Endodermal cell (in vitro differentiated cells): ENCODE measurements around the gene PIK3R5. TPM values are rescaled to one million over a fixed set of nuclear protein-coding genes. Genes with fewer than 3 reads are reported as not detected.

Experiments
- DNase-seq: peaks from one replicate; pipeline ENCODE4 v3.0.0-alpha.2; 2017
- H3K27ac ChIP-seq: 2 replicates; pipeline ENCODE4 v1.5.1; 2013; ENCODE audit warnings: mild to moderate bottlenecking, low read depth, low read length, moderate library complexity
- H3K27me3 ChIP-seq: 2 replicates; pipeline ENCODE4 v1.6.1; 2013; ENCODE audit warnings: mild to moderate bottlenecking, low read length, moderate library complexity; ENCODE audit not compliant: insufficient read depth, control insufficient read depth, poor library complexity, severe bottlenecking
- H3K36me3 ChIP-seq: 2 replicates; pipeline ENCODE4 v1.7.0; 2013; ENCODE audit warnings: mild to moderate bottlenecking, low read length, moderate library complexity; ENCODE audit not compliant: control insufficient read depth, insufficient read depth
- H3K4me1 ChIP-seq: one replicate; pipeline ENCODE4 v1.7.0; 2013; ENCODE audit warnings: low read length; ENCODE audit not compliant: control insufficient read depth, insufficient read depth
- H3K4me3 ChIP-seq: 2 replicates; pipeline ENCODE4 v1.5.1; 2013; ENCODE audit warnings: mild to moderate bottlenecking, low read length, moderate library complexity
- H3K9ac ChIP-seq: 2 replicates; pipeline ENCODE4 v1.6.1; 2013; ENCODE audit warnings: mild to moderate bottlenecking, low read length, moderate library complexity; ENCODE audit not compliant: poor library complexity, severe bottlenecking; ENCODE audit errors: extremely low read depth
- H3K9me3 ChIP-seq: 2 replicates; pipeline ENCODE4 v1.6.1; 2013; ENCODE audit warnings: mild to moderate bottlenecking, low read length, moderate library complexity; ENCODE audit not compliant: control insufficient read depth
- H3K27ac Mint-ChIP-seq: 2 replicates; pipeline ENCODE4 v1.8.0; 2020; ENCODE audit warnings: mixed read lengths
- H3K27me3 Mint-ChIP-seq: 2 replicates; pipeline ENCODE4 v1.8.0; 2021; ENCODE audit warnings: mild to moderate bottlenecking, mixed read lengths; ENCODE audit not compliant: insufficient read depth
- H3K36me3 Mint-ChIP-seq: 2 replicates; pipeline ENCODE4 v1.8.0; 2020; ENCODE audit warnings: low read depth, mixed read lengths
- H3K4me1 Mint-ChIP-seq: 2 replicates; pipeline ENCODE4 v1.8.0; 2020; ENCODE audit warnings: mixed read lengths
- H3K4me3 Mint-ChIP-seq: 2 replicates; pipeline ENCODE4 v1.8.0; 2020; ENCODE audit warnings: mild to moderate bottlenecking, moderate library complexity, mixed read lengths
- H3K9me3 Mint-ChIP-seq: 2 replicates; pipeline ENCODE4 v1.8.0; 2020; ENCODE audit warnings: mild to moderate bottlenecking, mixed read lengths
- CTCF ChIP-seq: fragments of 200-600 bp; sonication (generic); conservative IDR thresholded peaks from 2 replicates; pipeline ENCODE4 v1.5.0; 2021; ENCODE audit warnings: antibody characterized with exemption, mild to moderate bottlenecking
- WGBS, 2 experiments: methylation state at CpG; one replicate each; pipeline versions ENCODE4 v1.1.5 to v1.1.7; 2013; ENCODE audit warnings: missing lambda C conversion rate in 2 of 2, mixed read lengths in 1 of 2; ENCODE audit not compliant: insufficient coverage in 1 of 2, insufficient read length in 1 of 2; 5-methylcytosine and 5-hydroxymethylcytosine counted together
- total RNA-seq, 2 donors: library from RNA; stranded (reverse); fragmentation: NEBNext Ultra II Directional in 1 of 2; extraction: Animal tissue kit (Norgen Biotek cat#: 25700) in 1 of 2; gene quantifications; 2 replicates in 1 of 2; 3 replicates in 1 of 2; pipeline ENCODE4 v1.2.1, GENCODE V29; 2021

Gene PIK3R5
- total RNA-seq, 2 donors from 2014 or later, result 10.4 to 37.0 TPM

GRCh38 chr17:8859804-8860430 lies 105.6 kb downstream of the PIK3R5 start:
- H3K27ac Mint-ChIP-seq, result peak overlapping the region; percentile 56
- TF ChIP-seq CTCF, result no peak
- no peak overlapping the region for H3K4me3 Mint-ChIP-seq
- no peak overlapping the region for H3K4me3 ChIP-seq
- no peaks in the 10 kb centered on the region for H3K9me3 ChIP-seq
- no peaks in the 10 kb centered on the region for H3K27me3 Mint-ChIP-seq
- H3K9ac ChIP-seq, result no peak overlapping the region
- peaks cover 6% of the 10 kb centered on the region for H3K36me3 Mint-ChIP-seq
- peaks cover 8% of the 10 kb centered on the region for H3K4me1 ChIP-seq
- WGBS, 2 experiments, result 92% methylated on average over 6 to 14 of the region's 14 CpGs
- peak; percentile 39 for DNase-seq
- H3K9me3 Mint-ChIP-seq, result no peaks in the 10 kb centered on the region
- peaks cover 31% of the 10 kb centered on the region for H3K4me1 Mint-ChIP-seq
- H3K27ac ChIP-seq, result no peak overlapping the region
- H3K36me3 ChIP-seq, result no peaks in the 10 kb centered on the region
- H3K27me3 ChIP-seq, result no peaks in the 10 kb centered on the region

DNA sequence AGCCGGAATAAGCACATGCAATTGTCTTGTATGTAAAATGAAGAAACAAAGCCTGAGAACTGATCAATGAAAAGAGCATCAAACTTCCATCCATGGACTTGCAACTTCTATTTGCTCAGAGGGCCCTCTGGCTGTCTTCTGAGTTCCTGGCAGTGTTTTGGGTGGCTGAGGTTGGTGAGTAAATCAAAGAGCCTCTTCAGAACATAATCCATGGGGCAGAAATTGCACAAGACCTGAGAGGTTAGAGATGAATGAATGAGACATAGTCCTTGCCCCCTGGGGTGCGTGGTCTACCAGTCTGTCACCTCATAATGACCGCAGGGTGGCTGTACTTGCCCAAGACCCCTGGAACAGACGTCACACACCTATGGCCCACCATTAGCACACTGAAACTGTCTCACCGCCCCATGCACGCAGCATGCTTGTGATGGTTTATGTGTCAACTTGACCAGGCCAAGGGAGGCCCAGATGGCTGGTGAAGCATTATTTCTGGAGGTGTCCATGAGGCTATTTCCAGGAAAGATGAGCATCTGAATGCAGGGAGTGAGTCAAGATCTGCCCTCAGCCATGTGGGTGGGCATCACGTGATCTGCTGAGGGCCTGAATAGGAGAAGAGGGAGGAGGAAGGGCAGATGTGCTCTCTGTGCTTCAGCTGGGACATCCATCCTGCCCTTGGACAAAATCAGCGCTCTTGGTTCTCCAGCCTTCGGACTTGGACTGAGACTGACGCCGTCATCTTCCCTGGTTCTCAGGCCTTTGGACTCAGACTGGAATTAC lies 106.3 kb downstream of the PIK3R5 start:
- H3K27ac ChIP-seq, result no peak overlapping the region
- H3K4me1 Mint-ChIP-seq, result peaks cover 31% of the 10 kb centered on the region
- H3K4me3 ChIP-seq, result no peak overlapping the region
- H3K9ac ChIP-seq, result no peak overlapping the region
- H3K36me3 ChIP-seq, result no peaks in the 10 kb centered on the region
- DNase-seq, result peak; percentile 54
- peaks cover 3% of the 10 kb centered on the region for H3K36me3 Mint-ChIP-seq
- peaks cover 8% of the 10 kb centered on the region for H3K4me1 ChIP-seq
- H3K27me3 ChIP-seq, result no peaks in the 10 kb centered on the region
- no peak for TF ChIP-seq CTCF
- H3K27ac Mint-ChIP-seq, result peak overlapping the region; percentile 56
- H3K4me3 Mint-ChIP-seq, result no peak overlapping the region
- no peaks in the 10 kb centered on the region for H3K27me3 Mint-ChIP-seq
- WGBS, 2 experiments, result 91 to 96% methylated on average over 6 to 11 of the region's 11 CpGs
- H3K9me3 ChIP-seq, result no peaks in the 10 kb centered on the region
- H3K9me3 Mint-ChIP-seq, result no peaks in the 10 kb centered on the region

GRCh38 chr17:8857919-8858318 lies 107.6 kb downstream of the PIK3R5 start:
- Histone ChIP-seq H3K9ac (no peak overlapping the region), H3K36me3 (no peaks in the 10 kb centered on the region), H3K4me1 (peaks cover 8% of the 10 kb centered on the region), H3K4me3 (no peak overlapping the region), H3K27me3 (no peaks in the 10 kb centered on the region), H3K27ac (no peak overlapping the region), H3K9me3 (no peaks in the 10 kb centered on the region)
- no peaks in the 10 kb centered on the region for H3K27me3 Mint-ChIP-seq
- no peaks in the 10 kb centered on the region for H3K36me3 Mint-ChIP-seq
- DNase-seq, result peak; percentile 31
- no peak overlapping the region for H3K4me3 Mint-ChIP-seq
- 62 to 78% methylated on average over 5 of the region's 5 CpGs for WGBS, 2 experiments
- TF ChIP-seq CTCF, result no peak
- H3K27ac Mint-ChIP-seq, result no peak overlapping the region
- peaks cover 31% of the 10 kb centered on the region for H3K4me1 Mint-ChIP-seq
- no peaks in the 10 kb centered on the region for H3K9me3 Mint-ChIP-seq
